SKM-1 treated with dmso at 0.1 percent for 144 hours (cell line): ENCODE results near the gene LRRN1.

Source experiments
- DNase-seq: peaks from one replicate; lab custom pipeline; 2025; ENCODE audit not compliant: unreplicated experiment; lab: John Stamatoyannopoulos, UW

The LRRN1 gene

GRCh38 chr3:3799173-3800079, at the start of gene LRRN1:
Gene LRRN1, plus strand, starts transcription at chr3:3799431. Its CDS starts 45,211 bp downstream, at chr3:3844642.
- DNase-seq: no peak

- no peak for DNase-seq
These were observed 45.8 kb upstream of the LRRN1 start for GRCh38 chr3:3753416-3753815.

GRCh38 chr3:3765661-3766060, 33.6 kb upstream of the LRRN1 start:
- no peak for DNase-seq

GRCh38 chr3:3766140-3766539, 33.1 kb upstream of the LRRN1 start:
- DNase-seq: no peak

GRCh38 chr3:3771094-3771493, 28.1 kb upstream of the LRRN1 start:
- DNase-seq: no peak

- DNase-seq: no peak
These were observed 27.7 kb upstream of the LRRN1 start for GRCh38 chr3:3771567-3771966.

GRCh38 chr3:3772338-3772737, 26.9 kb upstream of the LRRN1 start:
- DNase-seq: no peak

GRCh38 chr3:3772920-3773319, 26.3 kb upstream of the LRRN1 start:
- DNase-seq: no peak

- DNase-seq: no peak
These were observed 22.6 kb upstream of the LRRN1 start for GRCh38 chr3:3776607-3777006.

GRCh38 chr3:3778216-3778615, 21.0 kb upstream of the LRRN1 start:
- DNase-seq: no peak

GRCh38 chr3:3778641-3779270, 20.5 kb upstream of the LRRN1 start:
- no peak for DNase-seq

GRCh38 chr3:3782457-3782856, 16.8 kb upstream of the LRRN1 start:
- DNase-seq: no peak

- DNase-seq: no peak
These were observed 16.0 kb upstream of the LRRN1 start for GRCh38 chr3:3783210-3783609.

- DNase-seq: no peak
These were observed 15.5 kb upstream of the LRRN1 start for GRCh38 chr3:3783696-3784095.

GRCh38 chr3:3792391-3792790, 6.8 kb upstream of the LRRN1 start:
- no peak for DNase-seq

- no peak for DNase-seq
These were observed 559 bp upstream of the LRRN1 start for GRCh38 chr3:3798631-3799113.

GRCh38 chr3:3800080-3800455, 837 bp downstream of the LRRN1 start:
- no peak for DNase-seq

- no peak for DNase-seq
These were observed 1.7 kb downstream of the LRRN1 start for GRCh38 chr3:3800685-3801493.

- DNase-seq: no peak
These were observed 2.2 kb downstream of the LRRN1 start for GRCh38 chr3:3801494-3801841.

- DNase-seq: no peak
These were observed 2.8 kb downstream of the LRRN1 start for GRCh38 chr3:3802046-3802445.

- DNase-seq: no peak
These were observed 5.3 kb downstream of the LRRN1 start for GRCh38 chr3:3804560-3804959.

GRCh38 chr3:3806092-3806491, 6.9 kb downstream of the LRRN1 start:
- no peak for DNase-seq
